Measurements from ENCODE around the gene ITCH.

DNA sequence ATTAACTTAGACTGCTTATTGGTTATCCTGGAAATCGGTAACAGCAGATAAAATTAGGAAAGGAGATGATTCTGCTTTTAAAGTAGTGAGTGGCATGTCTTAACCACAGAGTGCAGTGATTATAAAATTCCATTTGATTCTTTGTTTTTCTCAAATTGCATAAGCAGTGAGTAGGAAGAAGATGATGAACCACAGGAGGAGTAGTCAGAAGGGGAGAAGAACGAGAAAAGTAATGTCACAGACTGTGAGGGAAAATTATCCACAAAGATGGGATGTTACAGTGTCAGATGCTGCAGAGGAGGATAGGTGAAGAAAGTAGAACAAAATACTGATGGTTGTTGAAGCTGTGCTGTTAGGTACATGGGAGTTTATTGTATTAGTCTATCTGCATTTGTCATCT, 63.0 kb downstream of the ITCH start:
- no peak for TF ChIP-seq POLR2A (IDR thresholded peaks at IDR 0.05)
- TF ChIP-seq, protein P1, sequence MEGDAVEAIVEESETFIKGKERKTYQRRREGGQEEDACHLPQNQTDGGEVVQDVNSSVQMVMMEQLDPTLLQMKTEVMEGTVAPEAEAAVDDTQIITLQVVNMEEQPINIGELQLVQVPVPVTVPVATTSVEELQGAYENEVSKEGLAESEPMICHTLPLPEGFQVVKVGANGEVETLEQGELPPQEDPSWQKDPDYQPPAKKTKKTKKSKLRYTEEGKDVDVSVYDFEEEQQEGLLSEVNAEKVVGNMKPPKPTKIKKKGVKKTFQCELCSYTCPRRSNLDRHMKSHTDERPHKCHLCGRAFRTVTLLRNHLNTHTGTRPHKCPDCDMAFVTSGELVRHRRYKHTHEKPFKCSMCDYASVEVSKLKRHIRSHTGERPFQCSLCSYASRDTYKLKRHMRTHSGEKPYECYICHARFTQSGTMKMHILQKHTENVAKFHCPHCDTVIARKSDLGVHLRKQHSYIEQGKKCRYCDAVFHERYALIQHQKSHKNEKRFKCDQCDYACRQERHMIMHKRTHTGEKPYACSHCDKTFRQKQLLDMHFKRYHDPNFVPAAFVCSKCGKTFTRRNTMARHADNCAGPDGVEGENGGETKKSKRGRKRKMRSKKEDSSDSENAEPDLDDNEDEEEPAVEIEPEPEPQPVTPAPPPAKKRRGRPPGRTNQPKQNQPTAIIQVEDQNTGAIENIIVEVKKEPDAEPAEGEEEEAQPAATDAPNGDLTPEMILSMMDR (IDR thresholded peaks at IDR 0.05) = no peak
